NCI-H2227 (cell line): ENCODE measurements around the gene METTL9.
A peak's percentile ranks its signal among the peaks of the same experiment; 100 is the strongest.
"Not testable (repeated sequence)": the region's sequence is repeated elsewhere in the genome, so short reads cannot be mapped to it uniquely, and the experiment has no call there.

Experiments
- DNase-seq: peaks from one replicate; lab custom pipeline; 2025; ENCODE audit not compliant: unreplicated experiment; lab: John Stamatoyannopoulos, UW

METTL9 gene

GRCh38 chr16:21573506-21573905 is 25.9 kb upstream of the METTL9 start:
- not testable (repeated sequence) for DNase-seq

GRCh38 chr16:21574372-21574771 is 25.0 kb upstream of the METTL9 start:
- no peak for DNase-seq

- not testable (repeated sequence) for DNase-seq
Observed at GRCh38 chr16:21576323-21576722, 23.1 kb upstream of the METTL9 start.

- not testable (repeated sequence) for DNase-seq
Observed at GRCh38 chr16:21577487-21577886, 21.9 kb upstream of the METTL9 start.

- DNase-seq, result not testable (repeated sequence)
Observed at GRCh38 chr16:21578311-21578710, 21.1 kb upstream of the METTL9 start.

- DNase-seq, result not testable (repeated sequence)
Observed at GRCh38 chr16:21580131-21580530, 19.2 kb upstream of the METTL9 start.

GRCh38 chr16:21580807-21581206 is 18.6 kb upstream of the METTL9 start:
- DNase-seq, result no peak

- no peak for DNase-seq
Observed at GRCh38 chr16:21584817-21585216, 14.6 kb upstream of the METTL9 start.

GRCh38 chr16:21588593-21588992 is 10.8 kb upstream of the METTL9 start:
- DNase-seq, result not testable (repeated sequence)

GRCh38 chr16:21589551-21589950 is 9.8 kb upstream of the METTL9 start:
- no peak for DNase-seq

GRCh38 chr16:21590287-21590686 is 9.1 kb upstream of the METTL9 start:
- no peak for DNase-seq

GRCh38 chr16:21590796-21591195 is 8.6 kb upstream of the METTL9 start:
- no peak for DNase-seq

- no peak for DNase-seq
Observed at GRCh38 chr16:21592191-21592590, 7.2 kb upstream of the METTL9 start.

GRCh38 chr16:21593530-21594289 is 5.7 kb upstream of the METTL9 start:
- DNase-seq, result no peak

GRCh38 chr16:21597561-21598030 is 1.8 kb upstream of the METTL9 start:
- no peak for DNase-seq

- no peak for DNase-seq
Observed at GRCh38 chr16:21598206-21598605, 1.2 kb upstream of the METTL9 start.

- DNase-seq, result no peak
Observed at GRCh38 chr16:21598701-21599121, 666 bp upstream of the METTL9 start.

GRCh38 chr16:21600031-21600773 is 825 bp downstream of the METTL9 start:
- peak; percentile 31 for DNase-seq

- no peak for DNase-seq
Observed at GRCh38 chr16:21602785-21603184, 3.4 kb downstream of the METTL9 start.

GRCh38 chr16:21603928-21604327 is 4.6 kb downstream of the METTL9 start:
- DNase-seq, result peak; percentile 15

- not testable (repeated sequence) for DNase-seq
Observed at GRCh38 chr16:21605848-21606247, 6.5 kb downstream of the METTL9 start.
